Progenitor cell of endocrine pancreas (in vitro differentiated cells): ENCODE data around the gene PROCA1. TPM values are rescaled to one million over a fixed set of nuclear protein-coding genes. Genes with fewer than 3 reads are reported as not detected.

ENCODE experiments used
- DNase-seq: peaks from one replicate; pipeline ENCODE4 v3.0.0; 2021; ENCODE audit warnings: low spot score; ENCODE audit not compliant: unreplicated experiment
- H3K27ac Mint-ChIP-seq: 2 replicates; pipeline ENCODE4 v1.8.0; 2021; ENCODE audit warnings: mild to moderate bottlenecking, moderate library complexity, mixed read lengths
- H3K27me3 Mint-ChIP-seq: 2 replicates; pipeline ENCODE4 v1.8.0; 2021; ENCODE audit warnings: mixed read lengths
- H3K36me3 Mint-ChIP-seq: 2 replicates; pipeline ENCODE4 v1.8.0; 2022; ENCODE audit warnings: mixed read lengths; ENCODE audit not compliant: insufficient read depth
- H3K4me1 Mint-ChIP-seq: 2 replicates; pipeline ENCODE4 v1.8.0; 2021; ENCODE audit warnings: low read depth, mixed read lengths
- H3K4me3 Mint-ChIP-seq: 2 replicates; pipeline ENCODE4 v1.8.0; 2021; ENCODE audit warnings: low read depth, mild to moderate bottlenecking, moderate library complexity, mixed read lengths
- H3K9me3 Mint-ChIP-seq: 2 replicates; pipeline ENCODE4 v1.8.0; 2021; ENCODE audit warnings: low read depth, mixed read lengths
- CTCF ChIP-seq: fragments of 200-600 bp; sonication (generic); IDR thresholded peaks from one replicate; pipeline ENCODE4 v1.5.0; 2021; ENCODE audit warnings: antibody characterized with exemption, mild to moderate bottlenecking; ENCODE audit not compliant: unreplicated experiment
- total RNA-seq: library from RNA; stranded (reverse); gene quantifications from 2 replicates; pipeline ENCODE4 v1.2.1, GENCODE V29; 2021

The PROCA1 gene
- total RNA-seq, 1 donor from 2014 or later, result 16.3 TPM

DNA sequence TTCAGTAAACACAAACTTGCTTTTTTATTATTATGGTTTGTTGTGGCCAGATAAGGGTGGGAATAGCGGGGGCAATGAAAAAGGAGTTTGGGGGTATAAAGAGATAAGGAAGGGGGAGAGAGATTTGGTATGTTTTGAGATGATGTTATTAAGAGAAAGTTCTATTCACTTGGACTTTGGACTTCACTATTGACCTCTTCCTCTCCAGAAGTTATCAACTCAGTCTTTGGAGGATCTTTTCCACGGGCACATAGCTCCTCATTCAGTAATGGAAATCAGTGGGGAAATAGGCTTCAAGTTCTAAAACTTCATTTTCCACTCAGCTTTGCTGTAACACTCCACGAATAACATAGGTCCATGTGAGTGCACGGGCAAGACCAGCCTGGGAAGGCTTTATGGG lies 23.2 kb downstream of the PROCA1 start:
- H3K9me3 Mint-ChIP-seq, result no peaks in the 10 kb centered on the region
- H3K4me3 Mint-ChIP-seq, result no peak overlapping the region
- peak overlapping the region; percentile 20 for H3K27ac Mint-ChIP-seq
- peaks cover 4% of the 10 kb centered on the region for H3K4me1 Mint-ChIP-seq
- DNase-seq, result no peak
- H3K27me3 Mint-ChIP-seq, result no peaks in the 10 kb centered on the region
- peaks cover 52% of the 10 kb centered on the region for H3K36me3 Mint-ChIP-seq
- TF ChIP-seq CTCF, result no peak

GRCh38 chr17:28686296-28686695 lies 25.4 kb downstream of the PROCA1 start:
- Mint-ChIP-seq H3K4me3 (no peak overlapping the region), H3K27ac (no peak overlapping the region), H3K27me3 (no peaks in the 10 kb centered on the region), H3K4me1 (peaks cover 4% of the 10 kb centered on the region), H3K9me3 (no peaks in the 10 kb centered on the region), H3K36me3 (peaks cover 57% of the 10 kb centered on the region)
- no peak for DNase-seq
- no peak for TF ChIP-seq CTCF

- peaks cover 4% of the 10 kb centered on the region for H3K4me1 Mint-ChIP-seq
- no peaks in the 10 kb centered on the region for H3K9me3 Mint-ChIP-seq
- no peak overlapping the region for H3K27ac Mint-ChIP-seq
- no peak for TF ChIP-seq CTCF
- peaks cover 53% of the 10 kb centered on the region for H3K36me3 Mint-ChIP-seq
- no peak for DNase-seq
- H3K27me3 Mint-ChIP-seq, result no peaks in the 10 kb centered on the region
- H3K4me3 Mint-ChIP-seq, result no peak overlapping the region
Observed at GRCh38 chr17:28685366-28685765, 26.3 kb downstream of the PROCA1 start.

DNA sequence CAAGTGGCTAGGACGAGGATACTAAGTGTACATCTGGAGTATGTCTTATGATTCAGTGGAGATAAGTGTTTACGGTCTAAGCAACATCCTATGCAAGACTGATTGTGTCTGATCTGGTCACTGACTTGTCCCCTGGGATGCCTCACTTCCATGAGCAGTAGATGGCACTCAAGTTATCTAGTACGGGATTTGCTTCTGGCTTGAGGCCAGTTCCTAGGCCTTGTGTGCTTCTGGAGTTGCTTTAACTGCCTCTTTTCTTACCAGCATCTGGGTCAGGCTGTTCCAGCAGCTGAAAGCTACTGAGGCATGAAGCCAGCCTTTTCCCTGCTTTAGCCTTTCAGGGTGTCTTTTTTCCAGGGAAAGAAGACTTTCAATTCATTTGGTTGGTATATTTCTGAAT lies 26.7 kb downstream of the PROCA1 start:
- H3K4me3 Mint-ChIP-seq, result no peak overlapping the region
- DNase-seq, result no peak
- H3K9me3 Mint-ChIP-seq, result no peaks in the 10 kb centered on the region
- H3K27me3 Mint-ChIP-seq, result no peaks in the 10 kb centered on the region
- H3K4me1 Mint-ChIP-seq, result peaks cover 4% of the 10 kb centered on the region
- peaks cover 51% of the 10 kb centered on the region for H3K36me3 Mint-ChIP-seq
- TF ChIP-seq CTCF, result no peak
- no peak overlapping the region for H3K27ac Mint-ChIP-seq

- TF ChIP-seq CTCF, result no peak
- H3K27me3 Mint-ChIP-seq, result no peaks in the 10 kb centered on the region
- peaks cover 40% of the 10 kb centered on the region for H3K36me3 Mint-ChIP-seq
- H3K27ac Mint-ChIP-seq, result peak overlapping the region; percentile 49
- H3K4me3 Mint-ChIP-seq, result no peak overlapping the region
- no peaks in the 10 kb centered on the region for H3K4me1 Mint-ChIP-seq
- no peak for DNase-seq
- H3K9me3 Mint-ChIP-seq, result no peaks in the 10 kb centered on the region
Observed at GRCh38 chr17:28682655-28683054, 29.0 kb downstream of the PROCA1 start.
